ENCODE results near the gene TMEM33. TPM values are rescaled to one million over a fixed set of nuclear protein-coding genes. Genes with fewer than 3 reads are reported as not detected.

Gene TMEM33
- total RNA-seq, 1 experiment from 2014 or later = 81.4 TPM

DNA sequence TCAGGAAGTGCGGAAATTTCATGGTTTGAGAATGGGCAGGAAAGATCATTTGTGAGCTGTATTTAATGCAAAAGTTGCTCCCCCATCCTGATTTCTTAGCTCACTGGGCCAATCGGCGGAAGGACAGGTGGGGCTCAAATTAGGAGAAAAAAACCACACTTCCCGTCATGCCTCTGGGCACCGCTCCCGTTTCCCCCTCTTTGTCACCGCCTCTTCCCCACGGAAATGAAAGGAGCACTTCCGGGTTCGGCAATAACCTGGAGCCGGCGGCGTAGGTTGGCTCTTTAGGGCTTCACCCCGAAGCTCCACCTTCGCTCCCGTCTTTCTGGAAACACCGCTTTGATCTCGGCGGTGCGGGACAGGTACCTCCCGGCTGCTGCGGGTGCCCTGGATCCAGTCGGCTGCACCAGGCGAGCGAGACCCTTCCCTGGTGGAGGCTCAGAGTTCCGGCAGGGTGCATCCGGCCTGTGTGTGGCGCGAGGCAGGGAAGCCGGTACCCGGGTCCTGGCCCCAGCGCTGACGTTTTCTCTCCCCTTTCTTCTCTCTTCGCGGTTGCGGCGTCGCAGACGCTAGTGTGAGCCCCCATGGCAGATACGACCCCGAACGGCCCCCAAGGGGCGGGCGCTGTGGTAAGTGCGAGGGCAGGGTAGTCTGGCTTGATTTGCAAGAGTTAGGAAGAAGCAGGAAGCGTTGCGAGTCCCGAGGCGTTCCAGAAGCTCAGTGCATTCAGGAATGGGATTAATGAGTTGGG lies at the start of gene TMEM33 (continued):
- TF ChIP-seq FOXK1 (CRISPR knock-in tag; IDR thresholded peaks at IDR 0.05) = no peak

DNA sequence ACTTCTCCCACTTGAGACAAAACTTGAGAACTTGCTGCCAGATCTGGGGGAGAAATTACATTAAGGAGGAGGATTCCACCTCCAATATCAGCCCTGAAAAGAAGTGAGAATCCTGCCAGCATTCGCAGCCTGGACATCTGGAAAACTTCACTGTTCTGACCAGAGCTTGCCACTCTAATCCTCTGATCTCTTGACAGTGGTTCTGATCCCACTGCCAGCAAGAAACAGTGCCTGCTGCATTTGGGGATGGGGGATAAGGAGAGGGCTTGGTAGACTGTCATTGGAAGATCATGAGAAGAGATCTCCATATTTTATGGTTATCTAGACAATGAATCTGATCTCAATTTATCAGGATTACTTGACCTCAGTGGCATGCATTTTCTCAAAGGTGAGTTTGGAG lies 49.8 kb upstream of the TMEM33 start:
- DNase-seq (ENCODE audit: low spot score) (no peak), ATAC-seq (no peak)
- Mint-ChIP-seq H3K4me3 (no peak overlapping the region), H3K27ac (no peak overlapping the region), H3K9me3 (no peaks in the 10 kb centered on the region), H3K36me3 (no peaks in the 10 kb centered on the region), H3K27me3 (ENCODE audit: low read depth) (peaks cover 81% of the 10 kb centered on the region), H3K4me1 (peaks cover 14% of the 10 kb centered on the region)
- ChIA-PET POLR2A (interaction anchor here (0.5 kb wide), 1 partner anchor 201 kb away, joined by 4 read pairs; no protein-coding TSS in a partner anchor), CTCF (interaction anchor here (0.5 kb wide), 1 partner anchor 80 kb away, joined by 3 read pairs; no protein-coding TSS in a partner anchor)
- TF ChIP-seq ZNF121 (CRISPR knock-in tag; IDR thresholded peaks at IDR 0.05) (no peak), TEAD4 (CRISPR knock-in tag; IDR thresholded peaks at IDR 0.05) (no peak), GRHL2 (CRISPR knock-in tag; IDR thresholded peaks at IDR 0.05; ENCODE audit: insufficient replicate concordance, severe bottlenecking) (no peak), ZNF671 (CRISPR knock-in tag; IDR thresholded peaks at IDR 0.05) (no peak), NR3C1 (CRISPR knock-in tag; conservative IDR thresholded peaks at IDR 0.05; ENCODE audit: low read depth) (no peak)
- TF ChIP-seq, protein P1, sequence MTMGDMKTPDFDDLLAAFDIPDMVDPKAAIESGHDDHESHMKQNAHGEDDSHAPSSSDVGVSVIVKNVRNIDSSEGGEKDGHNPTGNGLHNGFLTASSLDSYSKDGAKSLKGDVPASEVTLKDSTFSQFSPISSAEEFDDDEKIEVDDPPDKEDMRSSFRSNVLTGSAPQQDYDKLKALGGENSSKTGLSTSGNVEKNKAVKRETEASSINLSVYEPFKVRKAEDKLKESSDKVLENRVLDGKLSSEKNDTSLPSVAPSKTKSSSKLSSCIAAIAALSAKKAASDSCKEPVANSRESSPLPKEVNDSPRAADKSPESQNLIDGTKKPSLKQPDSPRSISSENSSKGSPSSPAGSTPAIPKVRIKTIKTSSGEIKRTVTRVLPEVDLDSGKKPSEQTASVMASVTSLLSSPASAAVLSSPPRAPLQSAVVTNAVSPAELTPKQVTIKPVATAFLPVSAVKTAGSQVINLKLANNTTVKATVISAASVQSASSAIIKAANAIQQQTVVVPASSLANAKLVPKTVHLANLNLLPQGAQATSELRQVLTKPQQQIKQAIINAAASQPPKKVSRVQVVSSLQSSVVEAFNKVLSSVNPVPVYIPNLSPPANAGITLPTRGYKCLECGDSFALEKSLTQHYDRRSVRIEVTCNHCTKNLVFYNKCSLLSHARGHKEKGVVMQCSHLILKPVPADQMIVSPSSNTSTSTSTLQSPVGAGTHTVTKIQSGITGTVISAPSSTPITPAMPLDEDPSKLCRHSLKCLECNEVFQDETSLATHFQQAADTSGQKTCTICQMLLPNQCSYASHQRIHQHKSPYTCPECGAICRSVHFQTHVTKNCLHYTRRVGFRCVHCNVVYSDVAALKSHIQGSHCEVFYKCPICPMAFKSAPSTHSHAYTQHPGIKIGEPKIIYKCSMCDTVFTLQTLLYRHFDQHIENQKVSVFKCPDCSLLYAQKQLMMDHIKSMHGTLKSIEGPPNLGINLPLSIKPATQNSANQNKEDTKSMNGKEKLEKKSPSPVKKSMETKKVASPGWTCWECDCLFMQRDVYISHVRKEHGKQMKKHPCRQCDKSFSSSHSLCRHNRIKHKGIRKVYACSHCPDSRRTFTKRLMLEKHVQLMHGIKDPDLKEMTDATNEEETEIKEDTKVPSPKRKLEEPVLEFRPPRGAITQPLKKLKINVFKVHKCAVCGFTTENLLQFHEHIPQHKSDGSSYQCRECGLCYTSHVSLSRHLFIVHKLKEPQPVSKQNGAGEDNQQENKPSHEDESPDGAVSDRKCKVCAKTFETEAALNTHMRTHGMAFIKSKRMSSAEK (CRISPR knock-in tag; IDR thresholded peaks at IDR 0.05; ENCODE audit: borderline replicate concordance) = no peak
- TF ChIP-seq, protein P2, sequence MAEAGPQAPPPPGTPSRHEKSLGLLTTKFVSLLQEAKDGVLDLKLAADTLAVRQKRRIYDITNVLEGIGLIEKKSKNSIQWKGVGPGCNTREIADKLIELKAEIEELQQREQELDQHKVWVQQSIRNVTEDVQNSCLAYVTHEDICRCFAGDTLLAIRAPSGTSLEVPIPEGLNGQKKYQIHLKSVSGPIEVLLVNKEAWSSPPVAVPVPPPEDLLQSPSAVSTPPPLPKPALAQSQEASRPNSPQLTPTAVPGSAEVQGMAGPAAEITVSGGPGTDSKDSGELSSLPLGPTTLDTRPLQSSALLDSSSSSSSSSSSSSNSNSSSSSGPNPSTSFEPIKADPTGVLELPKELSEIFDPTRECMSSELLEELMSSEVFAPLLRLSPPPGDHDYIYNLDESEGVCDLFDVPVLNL (CRISPR knock-in tag; IDR thresholded peaks at IDR 0.05; ENCODE audit: borderline replicate concordance, low read depth) = no peak

DNA sequence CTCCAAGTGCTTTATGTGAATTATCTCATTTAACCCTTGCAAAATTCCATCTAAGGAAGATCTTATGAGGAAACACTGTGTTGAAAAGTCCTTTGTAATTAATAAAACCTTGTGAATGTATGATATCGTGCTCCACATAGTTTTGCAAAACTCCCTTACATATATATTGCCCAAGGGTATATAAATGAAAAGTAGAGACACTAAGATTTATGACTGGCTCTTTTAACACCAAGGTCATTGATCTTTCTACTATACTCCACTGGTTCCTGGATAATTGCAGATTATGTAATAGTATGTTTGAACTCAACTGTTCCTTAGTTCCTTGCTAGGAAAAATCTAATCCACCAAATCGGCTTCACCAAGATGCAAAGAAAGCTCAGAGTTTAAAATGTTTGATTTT lies 48.0 kb upstream of the TMEM33 start:
- Mint-ChIP-seq H3K4me1 (peaks cover 6% of the 10 kb centered on the region; the same call in 1 of the 2 replicates), H3K27ac (no peak overlapping the region), H3K36me3 (no peaks in the 10 kb centered on the region), H3K9me3 (no peaks in the 10 kb centered on the region), H3K4me3 (no peak overlapping the region), H3K27me3 (ENCODE audit: low read depth) (peaks cover 62% of the 10 kb centered on the region)
- CTCF ChIA-PET = interaction anchor here (1.2 to 1.8 kb wide), 10 partner anchors 10 to 226 kb away, joined by 3 to 11 read pairs (median 4); no protein-coding TSS in a partner anchor
- ATAC-seq = no peak
- POLR2A ChIA-PET = no interaction called here
- DNase-seq (ENCODE audit: low spot score) = no peak
- TF ChIP-seq, protein P3, sequence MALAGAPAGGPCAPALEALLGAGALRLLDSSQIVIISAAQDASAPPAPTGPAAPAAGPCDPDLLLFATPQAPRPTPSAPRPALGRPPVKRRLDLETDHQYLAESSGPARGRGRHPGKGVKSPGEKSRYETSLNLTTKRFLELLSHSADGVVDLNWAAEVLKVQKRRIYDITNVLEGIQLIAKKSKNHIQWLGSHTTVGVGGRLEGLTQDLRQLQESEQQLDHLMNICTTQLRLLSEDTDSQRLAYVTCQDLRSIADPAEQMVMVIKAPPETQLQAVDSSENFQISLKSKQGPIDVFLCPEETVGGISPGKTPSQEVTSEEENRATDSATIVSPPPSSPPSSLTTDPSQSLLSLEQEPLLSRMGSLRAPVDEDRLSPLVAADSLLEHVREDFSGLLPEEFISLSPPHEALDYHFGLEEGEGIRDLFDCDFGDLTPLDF (CRISPR knock-in tag; IDR thresholded peaks at IDR 0.05) = no peak
- TF ChIP-seq GRHL2 (CRISPR knock-in tag; IDR thresholded peaks at IDR 0.05; ENCODE audit: insufficient replicate concordance, severe bottlenecking) (no peak), JUN (CRISPR knock-in tag; IDR thresholded peaks at IDR 0.05) (no peak), SMAD4 (CRISPR knock-in tag; IDR thresholded peaks at IDR 0.05) (no peak), NR1H2 (CRISPR knock-in tag; IDR thresholded peaks at IDR 0.05) (no peak), OVOL2 (CRISPR knock-in tag; IDR thresholded peaks at IDR 0.05; ENCODE audit: borderline replicate concordance) (no peak), IRF2 (CRISPR knock-in tag; IDR thresholded peaks at IDR 0.05; ENCODE audit: borderline replicate concordance, low read depth) (no peak), SP1 (CRISPR knock-in tag; conservative IDR thresholded peaks at IDR 0.05) (no peak), TP53 (CRISPR knock-in tag; IDR thresholded peaks at IDR 0.05) (no peak), CREB1 (CRISPR knock-in tag; IDR thresholded peaks at IDR 0.05) (no peak)
- TF ChIP-seq, protein P4, sequence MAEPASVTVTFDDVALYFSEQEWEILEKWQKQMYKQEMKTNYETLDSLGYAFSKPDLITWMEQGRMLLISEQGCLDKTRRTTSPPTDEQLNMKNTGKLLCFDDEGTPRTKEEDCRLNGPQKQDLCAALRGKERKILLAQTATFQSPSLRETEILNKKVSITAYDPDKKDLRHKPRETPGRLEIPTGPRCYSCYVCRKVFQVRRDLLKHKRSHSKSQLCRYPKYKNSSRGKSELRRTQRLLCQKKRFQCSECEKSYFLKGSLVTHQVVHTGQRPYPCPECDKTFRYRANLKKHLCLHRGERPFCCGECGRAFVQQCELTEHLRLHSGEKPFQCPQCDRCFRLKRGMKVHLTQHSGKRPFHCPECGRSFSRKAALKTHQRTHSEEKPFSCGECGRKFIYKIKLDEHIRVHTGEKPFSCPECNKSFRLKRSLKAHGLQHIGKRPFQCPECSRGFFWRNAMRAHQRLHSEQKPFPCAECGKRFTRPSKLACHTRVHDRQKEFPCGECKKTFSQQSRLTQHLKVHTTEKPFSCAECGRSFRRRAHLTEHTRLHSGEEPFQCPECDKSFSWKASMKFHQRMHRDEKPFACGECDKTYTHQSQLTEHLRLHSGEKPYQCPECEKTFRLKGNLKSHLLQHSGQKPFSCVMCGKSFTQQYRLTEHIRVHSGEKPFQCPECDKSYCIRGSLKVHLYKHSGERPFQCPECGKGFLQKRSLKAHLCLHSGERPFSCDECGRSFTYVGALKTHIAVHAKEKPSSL (CRISPR knock-in tag; conservative IDR thresholded peaks at IDR 0.05) = no peak
- TF ChIP-seq, protein P5, sequence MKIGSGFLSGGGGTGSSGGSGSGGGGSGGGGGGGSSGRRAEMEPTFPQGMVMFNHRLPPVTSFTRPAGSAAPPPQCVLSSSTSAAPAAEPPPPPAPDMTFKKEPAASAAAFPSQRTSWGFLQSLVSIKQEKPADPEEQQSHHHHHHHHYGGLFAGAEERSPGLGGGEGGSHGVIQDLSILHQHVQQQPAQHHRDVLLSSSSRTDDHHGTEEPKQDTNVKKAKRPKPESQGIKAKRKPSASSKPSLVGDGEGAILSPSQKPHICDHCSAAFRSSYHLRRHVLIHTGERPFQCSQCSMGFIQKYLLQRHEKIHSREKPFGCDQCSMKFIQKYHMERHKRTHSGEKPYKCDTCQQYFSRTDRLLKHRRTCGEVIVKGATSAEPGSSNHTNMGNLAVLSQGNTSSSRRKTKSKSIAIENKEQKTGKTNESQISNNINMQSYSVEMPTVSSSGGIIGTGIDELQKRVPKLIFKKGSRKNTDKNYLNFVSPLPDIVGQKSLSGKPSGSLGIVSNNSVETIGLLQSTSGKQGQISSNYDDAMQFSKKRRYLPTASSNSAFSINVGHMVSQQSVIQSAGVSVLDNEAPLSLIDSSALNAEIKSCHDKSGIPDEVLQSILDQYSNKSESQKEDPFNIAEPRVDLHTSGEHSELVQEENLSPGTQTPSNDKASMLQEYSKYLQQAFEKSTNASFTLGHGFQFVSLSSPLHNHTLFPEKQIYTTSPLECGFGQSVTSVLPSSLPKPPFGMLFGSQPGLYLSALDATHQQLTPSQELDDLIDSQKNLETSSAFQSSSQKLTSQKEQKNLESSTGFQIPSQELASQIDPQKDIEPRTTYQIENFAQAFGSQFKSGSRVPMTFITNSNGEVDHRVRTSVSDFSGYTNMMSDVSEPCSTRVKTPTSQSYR (CRISPR knock-in tag; IDR thresholded peaks at IDR 0.05) = no peak
- TF ChIP-seq, protein P6, sequence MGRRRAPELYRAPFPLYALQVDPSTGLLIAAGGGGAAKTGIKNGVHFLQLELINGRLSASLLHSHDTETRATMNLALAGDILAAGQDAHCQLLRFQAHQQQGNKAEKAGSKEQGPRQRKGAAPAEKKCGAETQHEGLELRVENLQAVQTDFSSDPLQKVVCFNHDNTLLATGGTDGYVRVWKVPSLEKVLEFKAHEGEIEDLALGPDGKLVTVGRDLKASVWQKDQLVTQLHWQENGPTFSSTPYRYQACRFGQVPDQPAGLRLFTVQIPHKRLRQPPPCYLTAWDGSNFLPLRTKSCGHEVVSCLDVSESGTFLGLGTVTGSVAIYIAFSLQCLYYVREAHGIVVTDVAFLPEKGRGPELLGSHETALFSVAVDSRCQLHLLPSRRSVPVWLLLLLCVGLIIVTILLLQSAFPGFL (CRISPR knock-in tag; IDR thresholded peaks at IDR 0.05; ENCODE audit: borderline replicate concordance) = no peak

All from WTC11 (cell line).